Vagina (tissue), 2 donors: Measurements from ENCODE around the gene AXIN1. TPM values are rescaled to one million over a fixed set of nuclear protein-coding genes. Genes with fewer than 3 reads are reported as not detected.

ENCODE experiments used
- DNase-seq, 2 donors: peaks; one replicate each; pipeline ENCODE4 v3.0.0-alpha.2; 2017; ENCODE audit errors: extremely low spot score in 2 of 2
- H3K27ac ChIP-seq: fragments of 200-600 bp; sonication (generic); one replicate; pipeline ENCODE4 v1.5.1; 2019
- H3K27me3 ChIP-seq: fragments of 200-600 bp; sonication (generic); one replicate; pipeline ENCODE4 v1.5.1; 2019
- H3K36me3 ChIP-seq, 2 donors: fragments of 200-600 bp; sonication (generic); one replicate each; pipeline ENCODE4 v1.5.1; 2017 to 2019
- H3K4me1 ChIP-seq: fragments of 200-600 bp; sonication (generic); one replicate; pipeline ENCODE4 v1.5.1; 2019
- H3K4me3 ChIP-seq, 2 donors: fragments of 200-600 bp; sonication (generic); 1 replicate in 1 of 2; 2 replicates in 1 of 2; pipeline ENCODE4 v1.5.1; 2016 to 2019
- H3K9me3 ChIP-seq: fragments of 200-600 bp; sonication (generic); one replicate; pipeline ENCODE4 v1.5.1; 2019
- POLR2A ChIP-seq, 2 donors: fragments of 450-650 bp; IDR thresholded peaks; one replicate each; pipeline ENCODE4 v1.6.1; 2017; ENCODE audit warnings: antibody characterized with exemption in 2 of 2, mild to moderate bottlenecking in 2 of 2, moderate library complexity in 2 of 2
- POLR2AphosphoS5 ChIP-seq, 2 donors: sonication (generic); formaldehyde crosslinking; IDR thresholded peaks; one replicate each; pipeline ENCODE4 v1.9.0; 2017; ENCODE audit warnings: antibody characterized with exemption in 2 of 2, mild to moderate bottlenecking in 2 of 2, low read depth in 1 of 2; ENCODE audit not compliant: insufficient read depth in 1 of 2
- intact Hi-C: fragments of 100-400 bp; cut with DNase I; formaldehyde crosslinking; loops from one replicate; pipeline ENCODE4 v1.15.1; 2023
- total RNA-seq: library from RNA; depleted of rRNA; stranded (reverse); fragments of >200 nt; gene quantifications from one replicate; pipeline ENCODE4 v1.2.3, GENCODE V29; 2016
- TF ChIP-seq, protein P1 (sequence below), 3 experiments: fragments of 450-650 bp in 2 of 3; fragments of 200-600 bp in 1 of 3; sonication (generic) in 1 of 3; IDR thresholded peaks; one replicate each; pipeline ENCODE4 v1.5.1; 2017 to 2019; ENCODE audit warnings: antibody characterized with exemption in 3 of 3, mild to moderate bottlenecking in 2 of 3, moderate library complexity in 2 of 3

AXIN1 gene
- total RNA-seq, 1 donor from 2014 or later = 16.9 TPM

- intact Hi-C loops = no loop called here
- TF ChIP-seq, protein P1, sequence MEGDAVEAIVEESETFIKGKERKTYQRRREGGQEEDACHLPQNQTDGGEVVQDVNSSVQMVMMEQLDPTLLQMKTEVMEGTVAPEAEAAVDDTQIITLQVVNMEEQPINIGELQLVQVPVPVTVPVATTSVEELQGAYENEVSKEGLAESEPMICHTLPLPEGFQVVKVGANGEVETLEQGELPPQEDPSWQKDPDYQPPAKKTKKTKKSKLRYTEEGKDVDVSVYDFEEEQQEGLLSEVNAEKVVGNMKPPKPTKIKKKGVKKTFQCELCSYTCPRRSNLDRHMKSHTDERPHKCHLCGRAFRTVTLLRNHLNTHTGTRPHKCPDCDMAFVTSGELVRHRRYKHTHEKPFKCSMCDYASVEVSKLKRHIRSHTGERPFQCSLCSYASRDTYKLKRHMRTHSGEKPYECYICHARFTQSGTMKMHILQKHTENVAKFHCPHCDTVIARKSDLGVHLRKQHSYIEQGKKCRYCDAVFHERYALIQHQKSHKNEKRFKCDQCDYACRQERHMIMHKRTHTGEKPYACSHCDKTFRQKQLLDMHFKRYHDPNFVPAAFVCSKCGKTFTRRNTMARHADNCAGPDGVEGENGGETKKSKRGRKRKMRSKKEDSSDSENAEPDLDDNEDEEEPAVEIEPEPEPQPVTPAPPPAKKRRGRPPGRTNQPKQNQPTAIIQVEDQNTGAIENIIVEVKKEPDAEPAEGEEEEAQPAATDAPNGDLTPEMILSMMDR (IDR thresholded peaks at IDR 0.05) = no peak
- TF ChIP-seq POLR2AphosphoS5 (IDR thresholded peaks at IDR 0.05; ENCODE audit: insufficient read depth in 1 of 2, low read depth in 1 of 2) = no peak
Measured at GRCh38 chr16:247027-247426, 105.5 kb downstream of the AXIN1 start.

DNA sequence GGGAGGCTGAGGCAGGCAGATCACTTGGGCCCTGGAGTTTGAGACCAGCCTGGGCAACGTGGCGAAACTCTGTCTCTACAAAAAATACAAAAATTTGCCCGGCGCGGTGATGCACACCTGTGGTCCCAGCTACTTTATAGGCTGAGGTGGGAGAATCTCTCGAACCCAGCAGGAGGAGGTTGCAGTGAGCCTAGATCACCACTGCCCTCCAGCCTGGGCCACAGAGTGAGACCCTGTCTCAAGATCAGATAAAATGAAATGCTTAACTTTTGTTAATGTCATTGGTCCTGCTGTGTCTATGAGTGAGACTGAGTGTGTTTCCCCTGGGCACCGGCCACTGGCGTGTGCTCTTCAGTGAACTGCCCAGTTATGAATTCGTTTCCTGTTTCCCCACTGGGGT lies 107.4 kb downstream of the AXIN1 start:
- Histone ChIP-seq H3K4me3 (no peak overlapping the region), H3K36me3 (peaks cover 0 to 2% of the 10 kb centered on the region in 2 donors), H3K27ac (no peak overlapping the region), H3K27me3 (no peaks in the 10 kb centered on the region), H3K9me3 (no peaks in the 10 kb centered on the region), H3K4me1 (peaks cover 9% of the 10 kb centered on the region)
- TF ChIP-seq, protein P1 (IDR thresholded peaks at IDR 0.05) = no peak
- no peak for TF ChIP-seq POLR2A (IDR thresholded peaks at IDR 0.05)
- TF ChIP-seq POLR2AphosphoS5 (IDR thresholded peaks at IDR 0.05; ENCODE audit: insufficient read depth in 1 of 2, low read depth in 1 of 2) = no peak
- DNase-seq = no peak
- intact Hi-C loops = no loop called here

More at GRCh38 chr16:247027-247426, 105.5 kb downstream of the AXIN1 start:
- Histone ChIP-seq H3K27ac (no peak overlapping the region), H3K4me1 (no peaks in the 10 kb centered on the region), H3K36me3 (peaks cover 0 to 4% of the 10 kb centered on the region in 2 donors), H3K27me3 (no peaks in the 10 kb centered on the region), H3K4me3 (no peak overlapping the region), H3K9me3 (no peaks in the 10 kb centered on the region)
- no peak for DNase-seq

DNA sequence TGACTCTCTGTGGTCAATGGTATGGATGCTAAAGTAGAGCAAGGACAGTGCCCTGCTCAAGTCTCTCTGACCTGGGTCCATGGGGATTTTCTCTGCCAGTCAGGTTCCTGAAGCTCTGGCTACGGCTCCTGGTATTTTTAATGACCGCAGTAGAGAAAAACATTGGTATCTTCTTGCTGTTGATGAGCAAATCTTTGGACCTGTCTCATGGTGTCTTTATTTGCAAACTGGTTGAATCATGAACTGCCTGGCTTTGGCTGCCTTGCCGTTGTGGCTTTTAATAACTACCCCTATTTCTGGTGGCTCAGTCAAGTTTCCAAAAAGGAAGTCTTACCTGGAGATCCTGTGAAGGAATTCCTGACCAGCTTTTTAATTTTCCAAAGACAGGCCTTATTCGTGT lies 109.2 kb downstream of the AXIN1 start:
- no peaks in the 10 kb centered on the region for H3K36me3 ChIP-seq
- intact Hi-C loops = no loop called here

DNA sequence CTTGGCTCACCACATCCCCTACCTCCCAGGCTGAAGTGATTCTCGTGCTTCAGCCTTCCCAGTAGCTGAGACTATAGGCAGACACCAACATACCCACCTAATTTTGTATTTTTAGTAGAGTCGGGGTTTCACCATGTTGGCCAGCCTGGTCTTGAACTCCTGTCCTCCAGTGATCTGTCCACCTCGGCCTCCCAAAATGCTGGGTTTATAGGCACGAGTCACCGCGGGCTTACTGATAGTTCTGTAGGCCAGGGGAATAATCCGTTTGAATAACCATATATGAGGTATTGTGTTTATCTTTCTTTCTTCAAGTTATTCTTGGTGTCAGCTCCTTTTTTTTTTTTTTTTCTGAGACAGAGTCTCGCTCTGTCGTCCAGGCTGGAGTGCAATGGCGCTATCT lies 110.2 kb downstream of the AXIN1 start:
- no peaks in the 10 kb centered on the region for H3K27me3 ChIP-seq
- H3K27ac ChIP-seq = no peak overlapping the region
- DNase-seq = no peak
- TF ChIP-seq, protein P1 (IDR thresholded peaks at IDR 0.05) = no peak
- TF ChIP-seq POLR2A (IDR thresholded peaks at IDR 0.05) (no peak), POLR2AphosphoS5 (IDR thresholded peaks at IDR 0.05; ENCODE audit: insufficient read depth in 1 of 2, low read depth in 1 of 2) (no peak)
- H3K4me1 ChIP-seq = peaks cover 9% of the 10 kb centered on the region
- no peak overlapping the region for H3K4me3 ChIP-seq
- no peaks in the 10 kb centered on the region for H3K36me3 ChIP-seq
- intact Hi-C loops = no loop called here
- no peaks in the 10 kb centered on the region for H3K9me3 ChIP-seq

More for the DNA sequence above, 109.2 kb downstream of the AXIN1 start:
- TF ChIP-seq POLR2A (IDR thresholded peaks at IDR 0.05) (no peak), POLR2AphosphoS5 (IDR thresholded peaks at IDR 0.05; ENCODE audit: insufficient read depth in 1 of 2, low read depth in 1 of 2) (no peak)
- TF ChIP-seq, protein P1 (IDR thresholded peaks at IDR 0.05) = no peak
- Histone ChIP-seq H3K4me3 (no peak overlapping the region), H3K27ac (no peak overlapping the region), H3K9me3 (no peaks in the 10 kb centered on the region), H3K27me3 (no peaks in the 10 kb centered on the region), H3K4me1 (peaks cover 9% of the 10 kb centered on the region)
- DNase-seq = no peak

GRCh38 chr16:240559-240958 lies 112.0 kb downstream of the AXIN1 start:
- TF ChIP-seq, protein P1 (IDR thresholded peaks at IDR 0.05) = no peak
- TF ChIP-seq POLR2AphosphoS5 (IDR thresholded peaks at IDR 0.05; ENCODE audit: insufficient read depth in 1 of 2, low read depth in 1 of 2) (no peak), POLR2A (IDR thresholded peaks at IDR 0.05) (no peak)
- H3K4me3 ChIP-seq = no peak overlapping the region
- H3K9me3 ChIP-seq = no peaks in the 10 kb centered on the region
- H3K4me1 ChIP-seq = peaks cover 17% of the 10 kb centered on the region
- no peaks in the 10 kb centered on the region for H3K27me3 ChIP-seq
- intact Hi-C loops = no loop called here
- no peak for DNase-seq
- peak overlapping the region; percentile 12 for H3K27ac ChIP-seq
- H3K36me3 ChIP-seq = no peaks in the 10 kb centered on the region
